Measurements from ENCODE around the gene RAB6B. TPM values are rescaled to one million over a fixed set of nuclear protein-coding genes. Genes with fewer than 3 reads are reported as not detected.

RAB6B gene
- total and polyA plus RNA-seq, 2 of the 8 experiments (the other 6 are each of a cell fraction or from before 2014, with no cell fraction given): 7.9 to 15.6 TPM

GRCh38 chr3:133824961-133825485, 70.7 kb downstream of the RAB6B start:
- no peak for FAIRE-seq
- CTCF ChIA-PET (ENCODE audit: partially characterized antibody): interaction anchor here (0.9 kb wide), 1 partner anchor 13 kb away, joined by 3 read pairs; no protein-coding TSS in a partner anchor
- no peak overlapping the region for H3K4me2 ChIP-seq (ENCODE audit: insufficient read depth in 1 of 2, low read depth in 2 of 2, low read length in 2 of 2)

More at GRCh38 chr3:133824961-133825485, 70.7 kb downstream of the RAB6B start:
- POLR2A ChIA-PET (ENCODE audit: partially characterized antibody): interaction anchor here (1.0 kb wide), 1 partner anchor 82 kb away, joined by 3 read pairs; no protein-coding TSS in a partner anchor
- no peaks in the 10 kb centered on the region for H3K79me2 ChIP-seq (ENCODE audit: control insufficient read depth in 1 of 2, insufficient read depth in 2 of 2, low read length in 2 of 2)
- H3K27ac ChIP-seq (ENCODE audit: low read depth, low read length): no peak overlapping the region
- WGBS, 2 experiments (ENCODE audit: extremely low coverage in 1 of 2, insufficient coverage in 1 of 2, insufficient read length in 1 of 2, insufficient replicate concordance in 2 of 2, low coverage in 1 of 2, low lambda C conversion rate in 2 of 2, missing lambda C conversion rate in 1 of 2): 97% methylated on average over 8 of the region's 8 CpGs; no CpG with 5 or more reads in 1 of the 2 experiments
- H2BK120ac ChIP-seq (replicated peaks; ENCODE audit: low read depth, low read length): no peak overlapping the region
- no peak overlapping the region for H4K8ac ChIP-seq (ENCODE audit: extremely low read depth, insufficient read depth, low read length)
- no peaks in the 10 kb centered on the region; the same call in 1 of the 2 replicates for H3K23me2 ChIP-seq (ENCODE audit: low read depth, low read length)
- H2BK5ac ChIP-seq (ENCODE audit: low read depth, low read length): no peak overlapping the region
- H4K20me1 ChIP-seq (replicated peaks in 1 of 2; ENCODE audit: control insufficient read depth in 1 of 2, insufficient read depth in 2 of 2, low read length in 2 of 2): peaks cover 0 to 2% of the 10 kb centered on the region in 2 experiments
- no peaks in the 10 kb centered on the region for H3K9me3 ChIP-seq (ENCODE audit: insufficient read depth in 2 of 2, low read depth in 1 of 2, low read length in 1 of 2)
- H2BK20ac ChIP-seq (ENCODE audit: low read length): no peak overlapping the region
- H2BK15ac ChIP-seq (ENCODE audit: low read length): no peak overlapping the region
- H4K91ac ChIP-seq (replicated peaks; ENCODE audit: insufficient read length, low read length): no peak overlapping the region
- H3K4me3 ChIP-seq (ENCODE audit: extremely low read depth in 1 of 4, insufficient read depth in 2 of 4, low read depth in 3 of 4, low read length in 4 of 4): no peak overlapping the region
- no peak overlapping the region for H2AK5ac ChIP-seq (ENCODE audit: low read depth, low read length)
- H2BK12ac ChIP-seq (ENCODE audit: low read depth, low read length): no peak overlapping the region
- H4K5ac ChIP-seq (ENCODE audit: insufficient read length, low read depth, low read length): no peak overlapping the region
- no peak overlapping the region for H2AFZ ChIP-seq (ENCODE audit: low read length)
- peaks cover 10 to 28% (median 17%) of the 10 kb centered on the region in 4 experiments; a peak in 7 of 8 replicates for H3K36me3 ChIP-seq (ENCODE audit: control insufficient read depth in 2 of 4, insufficient read depth in 4 of 4, low read length in 3 of 4)
- no peak overlapping the region for H3K23ac ChIP-seq (ENCODE audit: insufficient read length)
- peaks cover 4 to 15% (median 7%) of the 10 kb centered on the region in 4 experiments; a peak in 5 of 7 replicates for H3K4me1 ChIP-seq (replicated peaks in 1 of 4; ENCODE audit: control insufficient read depth in 3 of 4, insufficient read depth in 4 of 4, low read length in 3 of 4)
- no peak for TF ChIP-seq ASH2L (IDR thresholded peaks at IDR 0.05; ENCODE audit: low read length)
- TF ChIP-seq CREB1 (IDR thresholded peaks at IDR 0.05): no peak
- TF ChIP-seq USF2 (IDR thresholded peaks at IDR 0.05; ENCODE audit: low read length): no peak
- no peak for TF ChIP-seq FOSL1 (IDR thresholded peaks at IDR 0.05; ENCODE audit: insufficient read depth, low read depth, low read length)
- TF ChIP-seq SP4 (IDR thresholded peaks at IDR 0.05; ENCODE audit: low read length): no peak
- no peak for TF ChIP-seq SUZ12 (IDR thresholded peaks at IDR 0.05; ENCODE audit: low read length)
- no peak for TF ChIP-seq BRCA1 (IDR thresholded peaks at IDR 0.05; ENCODE audit: low read depth, low read length)
- no peak for TF ChIP-seq GTF2F1 (IDR thresholded peaks at IDR 0.05; ENCODE audit: borderline replicate concordance, low read depth, low read length)
- TF ChIP-seq TCF12 (IDR thresholded peaks at IDR 0.05; ENCODE audit: low read depth, low read length): no peak
- no peak for TF ChIP-seq JUN (IDR thresholded peaks at IDR 0.05; ENCODE audit: low read depth, low read length)
- no peak for TF ChIP-seq RFX5 (IDR thresholded peaks at IDR 0.05; ENCODE audit: borderline replicate concordance, low read depth, low read length)
- no peak for TF ChIP-seq CBX5 (IDR thresholded peaks at IDR 0.05; ENCODE audit: low read depth, low read length)
- TF ChIP-seq PHF8 (conservative IDR thresholded peaks at IDR 0.05; ENCODE audit: low read depth, low read length): no peak
- no peaks in the 10 kb centered on the region; the same call in 1 of the 2 replicates for H3K79me1 ChIP-seq (ENCODE audit: low read depth, low read length)
- no peak overlapping the region for H3K18ac ChIP-seq (ENCODE audit: extremely low read depth, low read length)
- H3K27me3 ChIP-seq (replicated peaks in 1 of 4; ENCODE audit: control insufficient read depth in 3 of 4, extremely low read depth in 1 of 4, insufficient read depth in 3 of 4, low read length in 3 of 4): no peaks in the 10 kb centered on the region
- H3K14ac ChIP-seq (ENCODE audit: insufficient read length): no peak overlapping the region
- DNase-seq (ENCODE audit: low read depth in 1 of 2, low spot score in 2 of 2): peak in 1 of 2 experiments; percentile 16
- H3K56ac ChIP-seq (replicated peaks; ENCODE audit: insufficient read length, low read depth, low read length): no peak overlapping the region
- H3K9ac ChIP-seq (replicated peaks in 1 of 4; ENCODE audit: extremely low read depth in 1 of 4, low read depth in 3 of 4, low read length in 3 of 4): no peak overlapping the region
- H3K4ac ChIP-seq (replicated peaks; ENCODE audit: insufficient read length, low read depth, low read length): no peak overlapping the region

All from H1 (cell line).